ENCODE measurements around the gene CORO6. TPM values are rescaled to one million over a fixed set of nuclear protein-coding genes. Genes with fewer than 3 reads are reported as not detected.

CORO6 gene
- total and polyA plus RNA-seq, 2 of the 4 experiments (the other 2 are of a cell fraction), result 3.4 to 7.6 TPM

- TF ChIP-seq CTCF (conservative IDR thresholded peaks at IDR 0.05; ENCODE audit: low read depth, low read length) (peak; percentile 94), CHD1 (IDR thresholded peaks at IDR 0.05; ENCODE audit: low read depth, low read length) (no peak), USF2 (IDR thresholded peaks at IDR 0.05; ENCODE audit: low read depth, low read length) (no peak), SMC3 (IDR thresholded peaks at IDR 0.05; ENCODE audit: low read depth, low read length) (peak; percentile 60), MAZ (IDR thresholded peaks at IDR 0.05; ENCODE audit: borderline replicate concordance, low read depth, low read length) (peak; percentile 99), RAD21 (IDR thresholded peaks at IDR 0.05; ENCODE audit: low read length) (peak; percentile 79)
- Histone ChIP-seq H3K4me1 (ENCODE audit: control insufficient read depth, insufficient read depth, low read length) (peaks cover 40% of the 10 kb centered on the region), H3K4me3 (ENCODE audit: insufficient read depth, low read depth, low read length) (no peak overlapping the region), H2BK20ac (ENCODE audit: low read depth, low read length) (no peak overlapping the region; the same call in 1 of the 2 replicates), H3K9me1 (ENCODE audit: insufficient read depth, low read length) (peaks cover 9% of the 10 kb centered on the region), H3K79me1 (ENCODE audit: low read depth in 1 of 2, low read length in 2 of 2) (peaks cover 5 to 39% of the 10 kb centered on the region in 2 experiments; a peak in 3 of 4 replicates), H2AK5ac (ENCODE audit: low read depth, low read length) (peak overlapping the region; percentile 43), H4K20me1 (ENCODE audit: insufficient read depth, low read length) (peaks cover 50% of the 10 kb centered on the region), H2AK9ac (replicated peaks; ENCODE audit: low read depth, low read length, poor library complexity) (peak overlapping the region; percentile 93), H2AFZ (replicated peaks; ENCODE audit: low read length, poor library complexity) (peak overlapping the region; percentile 97), H4K5ac (ENCODE audit: low read depth, low read length) (no peak overlapping the region), H3K18ac (ENCODE audit: low read depth, low read length) (no peak overlapping the region), H4K8ac (ENCODE audit: low read depth in 2 of 2, low read length in 2 of 2) (peak overlapping the region; percentile 20 to 95; a peak in 2 of 4 replicates), H2BK15ac (ENCODE audit: low read depth, low read length) (no peak overlapping the region), H3K23ac (ENCODE audit: low read depth, low read length) (peak overlapping the region; percentile 10; the same call in 1 of the 2 replicates), H3K14ac (replicated peaks; ENCODE audit: low read depth, low read length) (no peak overlapping the region), H3K27me3 (ENCODE audit: control insufficient read depth, insufficient read depth, low read length) (peaks cover 2% of the 10 kb centered on the region; the same call in 1 of the 2 replicates), H2BK120ac (ENCODE audit: low read depth, low read length) (0 out of 2 replicates have a peak overlapping the region, but pooled peaks have one; percentile 16), H3K9ac (ENCODE audit: low read depth, low read length) (no peak overlapping the region; the same call in 1 of the 2 replicates), H3K4me2 (ENCODE audit: low read depth, low read length) (peak overlapping the region; percentile 74), H3K27ac (ENCODE audit: insufficient read depth, low read length) (no peak overlapping the region), H2BK5ac (ENCODE audit: low read depth, low read length, poor library complexity, severe bottlenecking) (no peak overlapping the region), H3K36me3 (ENCODE audit: control insufficient read depth, insufficient read depth, low read length) (no peaks in the 10 kb centered on the region), H3K4ac (ENCODE audit: low read depth, low read length) (peak overlapping the region; percentile 49), H4K91ac (ENCODE audit: insufficient read depth, low read depth, low read length) (peak overlapping the region; percentile 23; the same call in 1 of the 2 replicates), H3K9me3 (ENCODE audit: control insufficient read depth, insufficient read depth, low read length) (no peaks in the 10 kb centered on the region), H3K56ac (ENCODE audit: extremely low read depth, insufficient read depth, low read length) (0 out of 2 replicates have a peak overlapping the region, but pooled peaks have one; percentile 37)
- DNase-seq (peak; percentile 65), ATAC-seq (ENCODE audit: low read depth) (peak; percentile 61)
- ChIA-PET CTCF (interaction anchor here (0.6 to 2.1 kb wide), 4 partner anchors 9 to 222 kb away, joined by 3 to 7 read pairs (median 4); no protein-coding TSS in a partner anchor), POLR2A (ENCODE audit: unreplicated experiment) (no interaction called here)
- dilution Hi-C loops (cut with HindIII; ENCODE audit: low sequenced_read_pairs, unreplicated experiment) (no loop called here), intact Hi-C loops (cut with micrococcal nuclease) (loop anchor here (1.0 kb wide), 1 partner anchor 222 kb away; no protein-coding TSS in a partner anchor), in situ Hi-C loops (cut with MboI; ENCODE audit: low sequenced_read_pairs) (no loop called here)
- no CpG with 5 or more reads among the region's 25 CpGs for WGBS, 2 experiments (ENCODE audit: extremely low coverage in 2 of 2, insufficient read length in 1 of 2)
- BruUV-seq (replicated peaks), result no TSS peak
Observed at GRCh38 chr17:29591737-29592608, 30.7 kb downstream of the CORO6 start.
